Adipose tissue (tissue), 3 donors: Measurements from ENCODE around the gene ANKS6. TPM values are rescaled to one million over a fixed set of nuclear protein-coding genes. Genes with fewer than 3 reads are reported as not detected.

Source experiments
- H3K27ac ChIP-seq: one replicate; pipeline ENCODE4 v1.5.1; 2013; ENCODE audit warnings: low read depth, low read length
- WGBS, 3 donors: extraction: QIAGEN DNeasy Blood & Tissue Kit; methylation state at CpG; one replicate each; pipeline ENCODE4 v1.1.7; 2013; 5-methylcytosine and 5-hydroxymethylcytosine counted together
- polyA plus RNA-seq, 3 donors: library from polyadenylated mRNA; stranded (reverse); fragments of 200-250 nt; gene quantifications; one replicate each; pipeline ENCODE4 v1.2.3, GENCODE V29; 2013
- donor health status: healthy with polysubstance abuse.
- donor health status: Bipolar disorder and iron deficiency.
- donor health status: healthy.

ANKS6 gene
- polyA plus RNA-seq, 3 donors: 8.5 to 13.0 (median 10.4) TPM

- WGBS, 3 donors: 93 to 95% (median 95%) methylated on average over 11 of the region's 11 CpGs
Observed at GRCh38 chr9:98780059-98780749, 16.2 kb downstream of the ANKS6 start.

GRCh38 chr9:98778711-98779530 lies 17.4 kb downstream of the ANKS6 start:
- H3K27ac ChIP-seq: no peak overlapping the region
- WGBS, 3 donors: 69 to 80% (median 69%) methylated on average over 8 of the region's 8 CpGs

More at GRCh38 chr9:98780059-98780749, 16.2 kb downstream of the ANKS6 start:
- no peak overlapping the region for H3K27ac ChIP-seq

- WGBS, 3 donors: 95 to 98% (median 95%) methylated on average over 8 of the region's 8 CpGs
- no peak overlapping the region for H3K27ac ChIP-seq
Observed at GRCh38 chr9:98778251-98778650, 18.1 kb downstream of the ANKS6 start.

- WGBS, 3 donors: 91 to 96% (median 93%) methylated on average over 4 of the region's 4 CpGs
- H3K27ac ChIP-seq: no peak overlapping the region
Observed at GRCh38 chr9:98777618-98778017, 18.7 kb downstream of the ANKS6 start.

- no peak overlapping the region for H3K27ac ChIP-seq
- WGBS, 3 donors: 40 to 61% (median 40%) methylated on average over 8 of the region's 8 CpGs
Observed at GRCh38 chr9:98775831-98776441, 20.4 kb downstream of the ANKS6 start.

GRCh38 chr9:98774746-98775145 lies 21.6 kb downstream of the ANKS6 start:
- H3K27ac ChIP-seq: no peak overlapping the region
- WGBS, 3 donors: 80 to 88% (median 87%) methylated on average over 9 of the region's 9 CpGs

- 93 to 94% (median 94%) methylated on average over 15 of the region's 15 CpGs for WGBS, 3 donors
- no peak overlapping the region for H3K27ac ChIP-seq
Observed at GRCh38 chr9:98773721-98774120, 22.6 kb downstream of the ANKS6 start.

GRCh38 chr9:98772364-98773155 lies 23.8 kb downstream of the ANKS6 start:
- no peak overlapping the region for H3K27ac ChIP-seq
- 93 to 94% (median 93%) methylated on average over 13 of the region's 13 CpGs for WGBS, 3 donors

- 94 to 96% (median 96%) methylated on average over 15 of the region's 15 CpGs for WGBS, 3 donors
- no peak overlapping the region for H3K27ac ChIP-seq
Observed at GRCh38 chr9:98771209-98771874, 25.0 kb downstream of the ANKS6 start.

- WGBS, 3 donors: 93 to 97% (median 94%) methylated on average over 10 of the region's 10 CpGs
- no peak overlapping the region for H3K27ac ChIP-seq
Observed at GRCh38 chr9:98770717-98771116, 25.6 kb downstream of the ANKS6 start.

GRCh38 chr9:98768344-98768743 lies 28.0 kb downstream of the ANKS6 start:
- H3K27ac ChIP-seq: no peak overlapping the region
- WGBS, 3 donors: 94 to 98% (median 95%) methylated on average over 9 of the region's 9 CpGs

GRCh38 chr9:98767915-98768314 lies 28.4 kb downstream of the ANKS6 start:
- WGBS, 3 donors: 95 to 96% (median 96%) methylated on average over 7 of the region's 7 CpGs

GRCh38 chr9:98767196-98767595 lies 29.2 kb downstream of the ANKS6 start:
- WGBS, 3 donors: 93 to 94% (median 94%) methylated on average over 3 of the region's 3 CpGs

More at GRCh38 chr9:98767915-98768314, 28.4 kb downstream of the ANKS6 start:
- no peak overlapping the region for H3K27ac ChIP-seq

GRCh38 chr9:98766586-98766985 lies 29.8 kb downstream of the ANKS6 start:
- 78 to 97% (median 84%) methylated on average over 2 of the region's 2 CpGs for WGBS, 3 donors
- H3K27ac ChIP-seq: no peak overlapping the region

More at GRCh38 chr9:98767196-98767595, 29.2 kb downstream of the ANKS6 start:
- H3K27ac ChIP-seq: no peak overlapping the region

- H3K27ac ChIP-seq: no peak overlapping the region
- 93 to 100% (median 96%) methylated on average over 1 of the region's 1 CpG for WGBS, 3 donors
Observed at GRCh38 chr9:98765256-98765655, 31.1 kb downstream of the ANKS6 start.

GRCh38 chr9:98763986-98764745 lies 32.2 kb downstream of the ANKS6 start:
- H3K27ac ChIP-seq: no peak overlapping the region
- 87 to 94% (median 89%) methylated on average over 3 of the region's 3 CpGs for WGBS, 3 donors

GRCh38 chr9:98760231-98760630 lies 36.1 kb downstream of the ANKS6 start:
- no peak overlapping the region for H3K27ac ChIP-seq
